HG02623 (cell line): ENCODE results near the gene ELP1.
"Not testable (repeated sequence)": the region's sequence is repeated elsewhere in the genome, so short reads cannot be mapped to it uniquely, and the experiment has no call there.

ENCODE experiments used
- ATAC-seq: cut with Tn5 transposase; IDR thresholded peaks from one replicate; pipeline ENCODE4 v1.9.1; 2021; ENCODE audit warnings: moderate library complexity; ENCODE audit not compliant: unreplicated experiment

The ELP1 gene

GRCh38 chr9:108854641-108855528 lies 79.0 kb downstream of the ELP1 start:
- ATAC-seq, result no peak

- no peak for ATAC-seq
These were observed 79.8 kb downstream of the ELP1 start for GRCh38 chr9:108854094-108854493.

GRCh38 chr9:108852079-108852478 lies 81.8 kb downstream of the ELP1 start:
- no peak for ATAC-seq

- no peak for ATAC-seq
These were observed 82.8 kb downstream of the ELP1 start for GRCh38 chr9:108851138-108851537.

- ATAC-seq, result no peak
These were observed 83.5 kb downstream of the ELP1 start for GRCh38 chr9:108850293-108850897.

- not testable (repeated sequence) for ATAC-seq
These were observed 85.6 kb downstream of the ELP1 start for GRCh38 chr9:108848296-108848695.

- ATAC-seq, result no peak
These were observed 88.0 kb downstream of the ELP1 start for GRCh38 chr9:108845947-108846346.

- no peak for ATAC-seq
These were observed 88.4 kb downstream of the ELP1 start for GRCh38 chr9:108845507-108845906.

GRCh38 chr9:108844856-108845255 lies 89.1 kb downstream of the ELP1 start:
- ATAC-seq, result no peak

- ATAC-seq, result no peak
These were observed 89.5 kb downstream of the ELP1 start for GRCh38 chr9:108844391-108844790.

- ATAC-seq, result no peak
These were observed 91.2 kb downstream of the ELP1 start for GRCh38 chr9:108842610-108843295.

GRCh38 chr9:108839561-108839960 lies 94.4 kb downstream of the ELP1 start:
- not testable (repeated sequence) for ATAC-seq

GRCh38 chr9:108838017-108838416 lies 95.9 kb downstream of the ELP1 start:
- ATAC-seq, result no peak

- no peak for ATAC-seq
These were observed 96.4 kb downstream of the ELP1 start for GRCh38 chr9:108837530-108837929.

- ATAC-seq, result no peak
These were observed 97.1 kb downstream of the ELP1 start for GRCh38 chr9:108836781-108837180.

- no peak for ATAC-seq
These were observed 97.6 kb downstream of the ELP1 start for GRCh38 chr9:108836319-108836718.

GRCh38 chr9:108835831-108836230 lies 98.1 kb downstream of the ELP1 start:
- ATAC-seq, result no peak

- no peak for ATAC-seq
These were observed 98.8 kb downstream of the ELP1 start for GRCh38 chr9:108834959-108835665.

GRCh38 chr9:108832179-108832500 lies 101.8 kb downstream of the ELP1 start:
- ATAC-seq, result no peak

- no peak for ATAC-seq
These were observed 102.3 kb downstream of the ELP1 start for GRCh38 chr9:108831496-108832178.

GRCh38 chr9:108830272-108830671 lies 103.7 kb downstream of the ELP1 start:
- no peak for ATAC-seq
